ENCODE measurements around the gene JADE2. TPM values are rescaled to one million over a fixed set of nuclear protein-coding genes. Genes with fewer than 3 reads are reported as not detected.
A peak's percentile ranks its signal among the peaks of the same experiment; 100 is the strongest.

Gene JADE2
- total and polyA plus RNA-seq, 2 of the 8 experiments (the other 6 are each of a cell fraction or from before 2014, with no cell fraction given) = 19.2 to 55.8 TPM

GRCh38 chr5:134525683-134526482 lies 413 bp downstream of the JADE2 start (continued):
- TF ChIP-seq SIRT6 (IDR thresholded peaks at IDR 0.05; ENCODE audit: low read length) (no peak), TBP (IDR thresholded peaks at IDR 0.05; ENCODE audit: low read depth, low read length) (0 out of 2 replicates have a peak, but pooled peaks have one; percentile 22), CEBPB (IDR thresholded peaks at IDR 0.05; ENCODE audit: low read depth, low read length) (no peak), GTF2F1 (IDR thresholded peaks at IDR 0.05; ENCODE audit: borderline replicate concordance, low read depth, low read length) (no peak), SP4 (IDR thresholded peaks at IDR 0.05; ENCODE audit: low read length) (0 out of 2 replicates have a peak, but pooled peaks have one; percentile 23), BRCA1 (IDR thresholded peaks at IDR 0.05; ENCODE audit: low read depth, low read length) (no peak), RAD21 (IDR thresholded peaks at IDR 0.05 in 1 of 2, conservative IDR thresholded peaks at IDR 0.05 in 1 of 2; ENCODE audit: low read depth in 2 of 2, low read length in 2 of 2) (peak in 1 of 2 experiments; percentile 32; a peak in 2 of 4 replicates), POLR2AphosphoS5 (IDR thresholded peaks at IDR 0.05; ENCODE audit: low read depth, low read length) (0 out of 2 replicates have a peak, but pooled peaks have one; percentile 30), TEAD4 (IDR thresholded peaks at IDR 0.05; ENCODE audit: low read depth, low read length) (no peak), KDM4A (IDR thresholded peaks at IDR 0.05; ENCODE audit: low read depth, low read length, severe bottlenecking) (peak; percentile 31), TCF12 (IDR thresholded peaks at IDR 0.05; ENCODE audit: low read depth, low read length) (no peak), SIN3A (conservative IDR thresholded peaks at IDR 0.05 in 1 of 2, IDR thresholded peaks at IDR 0.05 in 1 of 2; ENCODE audit: low read depth in 1 of 2, low read length in 2 of 2) (peak in 1 of 2 experiments; percentile 79; a peak in 1 of 4 replicates), YY1 (IDR thresholded peaks at IDR 0.05; ENCODE audit: low read depth, low read length) (no peak), SIX5 (IDR thresholded peaks at IDR 0.05; ENCODE audit: low read depth, low read length) (no peak), SUZ12 (IDR thresholded peaks at IDR 0.05; ENCODE audit: low read length) (no peak), E2F6 (IDR thresholded peaks at IDR 0.05) (peak; percentile 20; the same call in 1 of the 2 replicates), CTBP2 (IDR thresholded peaks at IDR 0.05; ENCODE audit: borderline replicate concordance, insufficient read depth, insufficient read length, low read length) (no peak), RXRA (IDR thresholded peaks at IDR 0.05; ENCODE audit: insufficient read depth, low read depth, low read length) (no peak), KDM1A (IDR thresholded peaks at IDR 0.05; ENCODE audit: borderline replicate concordance, low read length) (no peak), POU5F1 (IDR thresholded peaks at IDR 0.05; ENCODE audit: low read depth, low read length) (no peak), JUN (IDR thresholded peaks at IDR 0.05; ENCODE audit: low read depth, low read length) (no peak), MAFK (IDR thresholded peaks at IDR 0.05; ENCODE audit: low read depth, low read length) (no peak)

All from H1 (cell line).